Mononuclear cell (primary cell): ENCODE results near the gene LILRA1. TPM values are rescaled to one million over a fixed set of nuclear protein-coding genes. Genes with fewer than 3 reads are reported as not detected.
A peak's percentile ranks its signal among the peaks of the same experiment; 100 is the strongest.
"Not testable (repeated sequence)": the region's sequence is repeated elsewhere in the genome, so short reads cannot be mapped to it uniquely, and the experiment has no call there.

Experiments
- H3K27me3 ChIP-seq: 2 replicates; pipeline ENCODE4 v1.6.0; 2011; ENCODE audit warnings: low read length, control low read depth; ENCODE audit not compliant: insufficient read depth
- H3K4me1 ChIP-seq: 2 replicates; pipeline ENCODE4 v1.5.1; 2011; ENCODE audit warnings: mild to moderate bottlenecking, low read length, control low read depth; ENCODE audit not compliant: insufficient read depth
- H3K4me3 ChIP-seq: 2 replicates; pipeline ENCODE4 v1.5.1; 2011; ENCODE audit warnings: mild to moderate bottlenecking, low read length, moderate library complexity
- H3K9me3 ChIP-seq: 2 replicates; pipeline ENCODE4 v1.5.1; 2011; ENCODE audit warnings: low read depth, mild to moderate bottlenecking, control low read depth, low read length
- total RNA-seq: library from RNA; depleted of rRNA; stranded (reverse); fragments of >200 nt; gene quantifications from one replicate; pipeline ENCODE4 v1.2.3, GENCODE V29; 2012

Gene LILRA1
- total RNA-seq, 1 donor, result 18.5 TPM

GRCh38 chr19:54606891-54607784 lies 13.7 kb downstream of the LILRA1 start:
- H3K4me1 ChIP-seq, result peaks cover 54% of the 10 kb centered on the region
- no peaks in the 10 kb centered on the region for H3K27me3 ChIP-seq
- no peak overlapping the region for H3K4me3 ChIP-seq
- H3K9me3 ChIP-seq, result peaks cover 5% of the 10 kb centered on the region

DNA sequence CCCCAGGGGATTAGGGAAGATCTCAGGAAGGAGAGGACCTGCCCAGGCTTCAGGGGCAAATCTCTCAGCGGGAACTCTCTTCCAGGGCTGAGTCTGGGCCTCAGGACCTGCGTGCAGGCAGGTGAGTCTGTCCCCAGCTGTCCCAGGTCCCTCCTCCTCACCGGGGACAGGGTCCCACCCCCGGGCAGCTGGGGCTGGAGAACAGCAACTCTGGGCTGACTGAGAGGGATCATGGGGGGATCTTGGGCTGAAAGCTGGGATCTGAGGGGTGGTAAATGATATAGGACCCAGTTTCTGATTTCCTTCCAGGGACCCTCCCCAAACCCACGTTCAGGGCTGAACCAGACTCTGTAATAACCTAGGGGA lies 14.3 kb downstream of the LILRA1 start:
- Histone ChIP-seq H3K27me3 (no peaks in the 10 kb centered on the region), H3K4me1 (peaks cover 60% of the 10 kb centered on the region), H3K4me3 (no peak overlapping the region), H3K9me3 (peaks cover 5% of the 10 kb centered on the region)

- Histone ChIP-seq H3K27me3 (no peaks in the 10 kb centered on the region), H3K4me3 (no peak overlapping the region), H3K9me3 (peaks cover 5% of the 10 kb centered on the region), H3K4me1 (peaks cover 63% of the 10 kb centered on the region)
Measured at GRCh38 chr19:54608205-54608604, 14.8 kb downstream of the LILRA1 start.

DNA sequence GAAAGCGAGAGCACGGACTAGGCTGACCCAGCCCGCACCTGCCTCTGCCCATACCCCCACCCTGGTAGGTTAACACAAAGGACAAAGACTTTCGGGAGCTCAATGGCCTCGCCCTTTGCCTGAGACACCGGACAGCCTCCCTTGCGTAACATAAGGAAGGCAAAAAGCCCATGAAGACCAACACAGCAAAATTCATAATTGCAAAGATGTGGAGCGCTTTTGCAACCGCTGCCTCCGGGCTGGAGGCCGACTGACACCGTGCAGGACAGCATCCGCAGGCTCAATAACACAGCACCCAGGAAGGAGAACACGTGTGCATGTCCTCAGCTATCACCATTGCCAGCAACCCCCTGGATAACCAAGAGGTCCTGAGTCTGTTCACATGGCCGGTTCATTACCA lies 15.4 kb downstream of the LILRA1 start:
- peaks cover 63% of the 10 kb centered on the region for H3K4me1 ChIP-seq
- no peak overlapping the region for H3K4me3 ChIP-seq
- H3K27me3 ChIP-seq, result no peaks in the 10 kb centered on the region
- peaks cover 5% of the 10 kb centered on the region for H3K9me3 ChIP-seq

- no peaks in the 10 kb centered on the region for H3K27me3 ChIP-seq
- peaks cover 5% of the 10 kb centered on the region for H3K9me3 ChIP-seq
- H3K4me3 ChIP-seq, result no peak overlapping the region
- peaks cover 68% of the 10 kb centered on the region for H3K4me1 ChIP-seq
Measured at GRCh38 chr19:54609356-54609791, 15.9 kb downstream of the LILRA1 start.

DNA sequence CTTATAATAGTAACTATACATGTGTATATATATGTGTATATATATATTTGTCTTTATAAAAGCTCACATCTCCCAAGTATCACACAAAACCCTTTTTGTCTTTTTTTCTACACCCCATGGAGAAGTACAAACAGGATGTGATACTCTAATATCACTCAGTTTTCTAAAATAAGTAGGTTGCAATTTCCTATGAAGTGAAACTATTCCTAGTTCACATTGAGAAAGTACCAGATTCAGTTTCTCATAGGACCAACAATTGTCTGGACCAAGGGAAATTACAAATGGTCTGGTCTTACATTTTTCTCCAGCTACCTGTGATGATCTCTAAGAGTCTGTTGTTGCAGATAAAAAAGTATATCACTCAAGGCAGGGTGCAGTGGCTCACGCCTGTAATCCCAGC lies 19.0 kb downstream of the LILRA1 start:
- peaks cover 64% of the 10 kb centered on the region for H3K4me1 ChIP-seq
- no peaks in the 10 kb centered on the region for H3K27me3 ChIP-seq
- no peak overlapping the region for H3K4me3 ChIP-seq
- H3K9me3 ChIP-seq, result no peaks in the 10 kb centered on the region

GRCh38 chr19:54614726-54615125 lies 21.3 kb downstream of the LILRA1 start:
- no peaks in the 10 kb centered on the region for H3K27me3 ChIP-seq
- H3K4me1 ChIP-seq, result peaks cover 45% of the 10 kb centered on the region
- H3K4me3 ChIP-seq, result no peak overlapping the region
- H3K9me3 ChIP-seq, result no peaks in the 10 kb centered on the region

- H3K4me1 ChIP-seq, result peaks cover 45% of the 10 kb centered on the region
- no peaks in the 10 kb centered on the region for H3K27me3 ChIP-seq
- no peaks in the 10 kb centered on the region for H3K9me3 ChIP-seq
- H3K4me3 ChIP-seq, result no peak overlapping the region
Measured at GRCh38 chr19:54616057-54616456, 22.6 kb downstream of the LILRA1 start.

DNA sequence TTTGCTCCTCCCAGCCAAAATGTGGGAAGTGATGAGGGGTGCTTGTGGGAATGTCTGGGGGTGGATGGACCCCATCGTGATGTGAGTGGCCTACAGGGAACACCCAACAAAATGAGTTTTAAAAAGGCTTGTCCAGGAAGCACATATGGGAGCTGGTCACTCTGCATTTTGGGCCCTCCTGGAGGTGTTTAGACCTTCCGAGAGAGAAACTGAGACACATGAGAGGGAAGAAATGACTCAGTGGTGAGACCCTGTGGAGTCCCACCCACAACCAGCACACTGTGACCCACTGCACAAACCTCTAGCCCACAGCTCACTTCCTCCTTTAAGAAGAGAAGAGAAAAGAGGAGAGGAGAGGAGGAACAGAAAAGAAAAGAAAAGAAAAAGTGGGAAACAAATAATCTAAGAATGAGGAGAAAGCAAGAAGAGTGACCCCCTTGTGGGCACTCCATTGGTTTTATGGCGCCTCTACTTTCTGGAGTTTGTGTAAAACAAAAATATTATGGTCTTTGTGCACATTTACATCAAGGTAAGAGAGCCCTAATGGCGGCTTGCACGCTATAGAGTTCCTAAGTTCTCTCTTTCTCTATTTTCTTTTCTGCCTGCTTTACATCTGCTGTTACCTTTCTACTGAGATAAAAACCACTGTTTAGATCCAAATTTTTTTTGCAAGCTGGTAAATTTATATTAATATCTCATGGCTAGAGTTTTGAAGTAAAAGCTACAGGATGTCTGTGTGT lies 23.6 kb downstream of the LILRA1 start:
- Histone ChIP-seq H3K4me3 (peak overlapping the region; percentile 45), H3K4me1 (peaks cover 39% of the 10 kb centered on the region), H3K9me3 (no peaks in the 10 kb centered on the region), H3K27me3 (no peaks in the 10 kb centered on the region)

DNA sequence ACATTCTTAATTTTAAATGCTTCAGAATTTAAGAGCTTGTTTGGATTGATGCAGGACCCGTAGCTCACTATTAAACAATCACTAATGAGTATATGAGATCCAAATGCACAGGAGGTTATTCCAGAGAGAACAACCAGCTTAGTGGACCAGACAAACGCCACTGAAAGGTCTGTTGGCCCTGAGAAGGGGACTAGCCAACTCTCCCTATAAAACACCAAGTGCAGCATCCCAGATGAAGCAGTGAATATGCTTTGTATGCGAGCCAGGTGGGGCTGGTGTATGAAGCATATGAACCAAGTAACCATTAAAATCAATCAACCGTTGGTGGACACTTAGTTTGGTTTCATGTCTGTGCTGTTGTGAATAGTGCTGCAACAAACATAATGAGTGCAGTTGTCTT lies 27.0 kb downstream of the LILRA1 start:
- H3K4me1 ChIP-seq, result peaks cover 33% of the 10 kb centered on the region
- no peaks in the 10 kb centered on the region for H3K9me3 ChIP-seq

DNA sequence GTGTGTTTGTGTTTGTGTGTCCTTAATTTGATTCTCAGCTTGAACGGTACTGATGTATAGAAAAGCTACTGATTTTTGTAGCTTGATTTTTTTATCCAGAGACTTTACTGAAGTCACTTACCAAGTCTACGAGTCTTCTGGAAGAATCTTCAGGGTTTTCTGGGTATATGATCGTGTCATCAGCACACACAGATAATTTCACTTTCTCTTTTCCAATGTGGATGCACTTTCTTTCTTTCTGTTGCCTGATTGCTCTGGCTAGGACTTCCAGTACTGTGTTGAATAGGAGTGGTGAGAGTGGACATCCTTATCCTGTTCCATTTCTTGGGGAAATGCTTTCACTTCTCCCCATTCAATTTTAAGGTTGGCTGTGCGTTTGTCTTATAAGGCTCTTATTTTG lies 29.0 kb downstream of the LILRA1 start:
- no peaks in the 10 kb centered on the region for H3K9me3 ChIP-seq
- H3K27me3 ChIP-seq, result no peaks in the 10 kb centered on the region
- H3K4me1 ChIP-seq, result peaks cover 27% of the 10 kb centered on the region
- no peak overlapping the region for H3K4me3 ChIP-seq

More for the DNA sequence above, 27.0 kb downstream of the LILRA1 start:
- no peaks in the 10 kb centered on the region for H3K27me3 ChIP-seq
- H3K4me3 ChIP-seq, result no peak overlapping the region

DNA sequence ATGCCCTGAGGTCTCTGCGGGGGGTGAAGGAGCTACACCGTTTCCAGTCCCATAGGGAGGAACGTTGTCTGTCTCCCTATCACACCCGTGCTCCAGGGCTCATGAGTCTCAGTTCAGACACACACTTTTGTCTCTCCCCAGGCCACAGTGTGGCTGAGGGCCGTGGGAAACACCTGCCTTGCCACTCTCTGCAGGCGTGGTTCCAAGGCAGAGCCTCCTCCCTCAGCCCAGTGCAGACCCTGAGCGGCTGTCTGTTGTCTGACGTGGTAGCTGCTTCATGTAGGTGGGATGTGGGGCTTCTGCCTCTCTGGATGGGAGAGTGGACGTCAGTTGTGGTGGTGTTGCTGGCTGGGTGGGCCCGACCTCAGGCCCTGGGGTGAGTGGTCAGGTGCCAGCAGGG lies 30.8 kb downstream of the LILRA1 start:
- peaks cover 35% of the 10 kb centered on the region for H3K4me1 ChIP-seq
- not testable (repeated sequence) for H3K9me3 ChIP-seq, H3K4me3 ChIP-seq, H3K27me3 ChIP-seq

DNA sequence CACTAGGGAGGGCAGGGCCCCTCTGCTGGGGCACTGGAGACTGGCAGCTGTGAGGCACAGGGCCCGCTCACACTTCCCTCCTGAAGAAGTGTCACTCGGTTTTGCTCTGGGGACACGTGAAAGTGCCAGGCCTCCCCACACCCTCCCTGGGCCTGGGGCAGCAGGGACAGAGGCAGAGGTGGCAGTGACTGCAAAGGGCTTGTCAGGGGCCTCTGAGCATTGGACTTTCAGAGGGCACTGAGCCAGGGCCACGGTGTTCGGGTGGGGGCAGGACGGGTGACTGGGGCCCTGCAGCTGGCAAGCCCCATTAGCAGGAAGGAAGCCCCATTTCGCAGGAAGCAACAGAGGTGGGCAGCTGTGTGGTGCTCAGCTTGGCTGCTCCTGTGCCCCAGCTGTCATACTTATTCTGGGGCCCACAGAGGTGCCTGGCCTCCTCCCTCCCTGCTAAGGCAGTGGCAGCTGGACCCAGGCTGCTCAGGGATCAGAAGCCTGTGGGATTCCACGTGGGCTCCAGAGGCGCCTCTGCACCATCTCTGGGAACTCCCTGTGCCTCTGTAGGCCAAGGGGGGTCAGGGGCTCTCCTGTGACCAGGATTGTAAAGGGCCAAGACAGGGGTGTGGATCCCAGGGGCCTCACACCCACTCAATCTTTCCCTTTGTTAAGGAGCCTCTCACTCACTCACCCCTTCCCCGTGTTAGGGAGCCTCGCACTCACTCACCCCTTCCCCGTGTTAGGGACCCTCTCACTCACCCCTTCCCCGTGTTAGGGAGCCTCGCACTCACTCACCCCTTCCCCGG lies 31.7 kb downstream of the LILRA1 start:
- peaks cover 44% of the 10 kb centered on the region for H3K4me1 ChIP-seq
- not testable (repeated sequence) for H3K27me3 ChIP-seq, H3K9me3 ChIP-seq, H3K4me3 ChIP-seq

DNA sequence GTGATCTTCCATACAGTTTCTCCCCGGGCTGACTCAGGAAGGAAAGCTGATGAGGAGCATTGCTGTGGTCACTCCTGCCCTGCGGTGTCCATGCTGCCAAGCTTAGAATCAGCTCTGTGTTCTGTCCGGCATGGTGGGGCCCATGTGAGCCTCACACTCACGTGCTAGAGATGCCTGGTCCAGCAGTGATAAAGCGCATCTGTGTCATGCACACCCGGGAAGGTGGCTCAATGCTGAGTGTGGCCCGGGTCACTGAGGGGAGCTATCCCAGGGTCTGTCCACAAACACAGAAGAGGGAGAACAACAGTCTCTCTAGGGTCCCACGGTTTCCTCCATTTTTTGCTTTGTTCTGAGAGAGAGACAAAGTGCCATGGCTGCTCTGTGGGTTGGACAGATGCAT lies 33.3 kb downstream of the LILRA1 start:
- Histone ChIP-seq H3K4me3 (no peak overlapping the region), H3K9me3 (no peaks in the 10 kb centered on the region), H3K27me3 (no peaks in the 10 kb centered on the region), H3K4me1 (peaks cover 57% of the 10 kb centered on the region)

GRCh38 chr19:54627912-54628311 lies 34.5 kb downstream of the LILRA1 start:
- peaks cover 62% of the 10 kb centered on the region for H3K4me1 ChIP-seq
- not testable (repeated sequence) for H3K27me3 ChIP-seq, H3K4me3 ChIP-seq, H3K9me3 ChIP-seq
